Superior temporal gyrus (tissue), 1 donor: ENCODE results near the gene NHLRC4.

Source experiments
- DNase-seq: peaks from one replicate; pipeline ENCODE4 v3.0.0-alpha.2; 2016; ENCODE audit errors: extremely low spot score

The NHLRC4 gene

DNA sequence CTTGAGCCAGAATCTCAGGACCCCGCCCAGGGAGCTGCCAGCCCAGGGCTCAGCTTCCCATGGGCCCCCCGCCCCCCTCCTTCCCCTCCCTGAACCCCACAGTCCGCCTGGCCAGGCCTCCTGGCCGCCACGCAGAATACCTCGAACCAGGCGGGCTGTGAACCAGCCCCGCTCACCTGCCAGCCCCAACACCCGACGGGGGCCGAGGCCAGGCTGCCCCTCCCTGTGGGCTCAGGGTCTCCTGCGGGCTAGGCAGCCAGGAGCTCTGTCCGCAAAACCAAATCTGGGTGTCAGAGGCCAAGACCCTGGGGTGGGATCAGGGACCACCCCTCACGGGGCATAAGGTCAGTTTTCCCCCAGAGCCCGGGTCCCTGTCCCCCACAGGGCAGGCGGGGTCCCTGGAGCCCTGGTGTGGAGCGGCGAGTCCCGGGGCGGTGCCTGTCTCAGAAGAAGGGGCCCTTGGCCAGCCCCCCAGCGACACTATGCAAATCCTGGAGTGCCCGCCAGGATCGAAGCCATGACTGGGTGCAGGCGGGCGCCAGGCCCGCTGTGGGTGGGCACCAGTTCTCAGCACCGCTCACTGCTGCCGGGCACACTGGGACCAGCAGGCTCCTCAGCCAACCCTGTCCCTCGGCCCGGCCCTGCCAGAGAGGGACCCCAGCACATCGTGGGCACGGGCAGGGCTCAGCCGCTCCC lies 13.1 kb upstream of the NHLRC4 start:
- no peak for DNase-seq

DNA sequence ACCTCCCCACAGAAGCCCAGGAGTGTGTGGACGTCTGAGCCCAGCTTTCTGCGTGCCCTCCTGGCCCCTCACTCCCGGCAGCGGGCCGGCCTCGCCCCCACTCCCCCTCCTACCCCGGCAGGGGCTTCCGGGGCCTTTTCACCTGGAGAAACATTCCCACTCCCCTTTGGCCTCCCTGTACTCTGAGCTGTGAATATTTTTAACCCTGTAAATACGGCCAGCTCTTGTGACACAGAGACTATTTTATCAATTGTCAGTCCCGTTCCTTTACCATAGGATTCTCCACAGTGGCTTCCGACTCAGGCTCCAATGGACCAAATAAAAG lies 12.5 kb upstream of the NHLRC4 start:
- no peak for DNase-seq

DNA sequence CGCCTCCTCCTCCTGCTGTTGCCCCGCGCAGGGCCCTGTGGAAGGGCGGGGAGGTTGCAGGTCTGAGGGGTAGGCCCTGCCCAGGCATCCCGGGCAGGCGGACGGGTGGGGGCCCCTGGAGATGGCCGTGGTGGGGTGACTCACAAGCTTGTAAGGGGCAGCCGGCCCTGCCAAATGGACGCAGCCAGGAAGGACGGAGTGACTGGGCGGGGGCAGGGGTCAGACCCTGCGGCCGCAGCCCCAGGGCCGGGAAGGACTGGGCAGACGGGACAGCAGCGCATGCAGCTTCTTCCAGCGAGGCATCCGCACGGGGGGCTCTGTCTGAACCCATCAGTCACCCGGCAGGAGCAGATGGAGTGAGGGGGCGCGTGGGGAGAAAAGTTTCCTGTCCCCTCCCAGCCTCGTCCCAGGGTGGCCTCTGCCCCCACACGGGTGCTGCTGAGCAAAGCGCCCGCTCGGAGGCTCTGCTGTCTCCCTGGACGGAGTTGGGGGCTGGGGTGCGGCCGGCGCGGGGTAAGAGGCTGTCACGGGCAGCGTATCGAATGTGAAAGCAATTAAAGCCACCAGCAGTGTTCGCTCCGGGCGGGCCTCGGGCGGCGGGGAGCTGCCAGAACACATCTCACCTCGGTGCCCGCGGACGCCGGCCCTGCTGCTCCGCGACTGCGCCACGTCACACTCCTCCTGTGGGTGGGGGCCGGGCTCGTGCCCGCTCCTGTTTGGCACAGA lies 12.0 kb upstream of the NHLRC4 start:
- DNase-seq: no peak

DNA sequence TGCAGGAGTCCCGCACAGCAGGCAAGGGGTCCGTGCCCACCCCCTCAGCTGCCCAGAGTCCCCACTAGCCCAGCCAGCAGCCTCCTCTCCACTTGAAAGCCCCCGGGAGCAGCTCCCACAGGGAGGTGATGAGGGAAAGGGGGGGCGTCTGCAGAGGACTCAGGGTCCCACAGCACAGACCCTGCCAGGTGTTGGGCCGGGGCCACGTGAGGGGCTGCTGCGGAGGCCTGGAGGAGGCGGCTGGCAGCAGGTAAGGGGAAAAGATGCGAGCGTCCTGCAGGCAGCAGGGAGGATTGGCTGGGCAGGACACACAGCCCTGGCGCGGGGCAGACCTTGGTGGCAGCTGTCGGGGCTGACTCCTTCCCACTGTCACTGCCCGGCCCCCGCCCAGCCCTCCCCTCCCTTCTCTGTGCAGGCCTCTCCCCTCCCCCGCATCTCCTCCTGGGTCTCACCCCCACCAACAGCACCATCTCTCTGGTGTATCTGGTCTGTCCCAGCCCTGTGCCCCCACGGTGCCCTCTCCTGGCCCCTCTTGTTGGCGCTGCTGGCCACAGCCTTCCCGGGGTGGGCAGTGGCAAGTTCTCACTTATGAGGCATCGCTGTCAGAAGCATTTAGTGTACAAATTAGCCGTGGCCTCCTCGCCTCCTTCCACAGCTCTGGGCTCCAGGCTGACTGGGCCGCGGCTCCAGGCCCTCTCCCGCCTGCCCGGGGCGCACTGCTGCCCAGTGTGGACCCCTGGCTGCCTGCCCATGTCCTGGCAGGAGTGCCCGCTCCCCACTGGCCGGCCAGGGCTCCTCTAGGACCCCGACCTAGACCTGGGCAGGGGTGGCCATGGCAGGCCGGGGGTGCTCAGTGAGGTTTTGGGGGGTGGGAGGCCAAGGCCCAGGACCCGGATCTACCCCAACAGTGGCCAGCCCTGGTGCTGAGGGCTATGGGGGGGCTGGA lies 11.0 kb upstream of the NHLRC4 start:
- no peak for DNase-seq

DNA sequence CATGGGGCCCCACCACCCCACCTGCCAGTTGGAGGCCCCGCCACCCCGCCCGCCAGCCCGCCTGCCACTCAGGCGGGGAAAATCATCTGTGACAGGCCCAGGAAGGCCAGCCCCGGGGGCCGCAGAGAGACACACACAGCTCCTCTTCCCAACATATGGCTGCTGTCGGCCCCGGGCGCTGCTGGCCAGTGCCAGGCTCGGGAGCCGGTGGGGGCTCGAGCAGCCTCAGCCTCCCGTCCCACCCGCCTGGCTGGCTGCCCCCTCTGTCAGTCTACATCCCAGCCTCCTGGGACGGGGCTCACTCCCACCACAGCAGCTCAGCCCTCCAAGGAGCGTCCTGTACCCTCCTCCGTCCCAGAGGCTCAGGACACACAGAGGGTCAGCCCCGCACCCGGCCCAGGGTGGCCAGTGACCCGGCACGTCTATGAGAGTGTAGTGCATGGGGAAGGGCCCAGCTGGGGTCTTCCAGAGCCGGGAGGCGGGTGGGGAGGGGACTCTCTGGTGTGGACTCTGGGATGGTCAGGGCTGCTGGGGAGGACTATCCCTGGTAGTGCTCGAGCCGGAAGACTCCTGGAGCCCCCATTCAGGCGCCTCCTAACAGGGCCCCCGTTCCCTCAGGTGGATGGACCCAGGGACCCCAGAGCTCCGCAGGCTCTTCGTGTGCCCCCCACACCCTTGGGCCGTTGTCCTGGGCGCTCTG lies 10.2 kb upstream of the NHLRC4 start:
- no peak for DNase-seq

DNA sequence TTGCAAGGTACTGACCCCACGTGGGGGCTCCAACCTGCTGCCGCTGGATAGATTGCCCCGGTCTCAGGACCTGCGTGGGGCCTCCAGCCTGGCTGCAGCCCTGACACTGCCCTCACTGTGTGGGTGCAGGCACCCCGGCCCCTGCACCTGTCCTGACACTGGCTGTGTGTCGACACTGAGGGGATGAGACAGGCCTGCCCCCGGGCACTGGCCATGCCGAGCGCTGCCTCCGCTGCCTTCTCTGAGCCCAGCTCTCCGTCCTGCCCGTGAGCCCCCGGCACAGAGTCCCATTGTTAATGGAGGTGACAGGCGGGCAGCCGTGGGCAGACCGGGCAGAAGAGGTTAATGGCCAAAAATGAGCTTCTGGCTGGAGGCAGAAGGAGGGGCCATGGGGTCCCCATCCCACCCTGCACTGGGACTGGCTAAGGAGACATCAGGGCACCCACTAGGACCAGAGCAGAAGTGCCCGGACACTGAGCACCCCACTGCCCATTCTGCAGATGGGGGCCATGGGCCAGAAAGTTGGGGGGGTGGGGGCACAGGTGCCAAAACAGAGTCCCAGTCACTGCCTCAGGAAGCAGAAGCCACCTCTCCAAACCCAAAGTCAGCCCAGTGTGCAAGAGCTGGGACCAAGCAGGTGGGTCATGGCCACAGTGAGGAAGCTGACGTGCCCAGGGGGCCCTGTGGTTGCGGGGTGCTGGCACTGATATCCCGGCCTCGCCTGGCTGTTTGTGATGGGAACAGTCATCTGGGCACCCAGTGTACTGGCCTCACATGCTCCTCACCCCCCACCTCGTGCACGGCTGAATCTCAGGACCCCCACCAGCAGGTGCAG lies 9.1 kb upstream of the NHLRC4 start:
- DNase-seq: no peak

DNA sequence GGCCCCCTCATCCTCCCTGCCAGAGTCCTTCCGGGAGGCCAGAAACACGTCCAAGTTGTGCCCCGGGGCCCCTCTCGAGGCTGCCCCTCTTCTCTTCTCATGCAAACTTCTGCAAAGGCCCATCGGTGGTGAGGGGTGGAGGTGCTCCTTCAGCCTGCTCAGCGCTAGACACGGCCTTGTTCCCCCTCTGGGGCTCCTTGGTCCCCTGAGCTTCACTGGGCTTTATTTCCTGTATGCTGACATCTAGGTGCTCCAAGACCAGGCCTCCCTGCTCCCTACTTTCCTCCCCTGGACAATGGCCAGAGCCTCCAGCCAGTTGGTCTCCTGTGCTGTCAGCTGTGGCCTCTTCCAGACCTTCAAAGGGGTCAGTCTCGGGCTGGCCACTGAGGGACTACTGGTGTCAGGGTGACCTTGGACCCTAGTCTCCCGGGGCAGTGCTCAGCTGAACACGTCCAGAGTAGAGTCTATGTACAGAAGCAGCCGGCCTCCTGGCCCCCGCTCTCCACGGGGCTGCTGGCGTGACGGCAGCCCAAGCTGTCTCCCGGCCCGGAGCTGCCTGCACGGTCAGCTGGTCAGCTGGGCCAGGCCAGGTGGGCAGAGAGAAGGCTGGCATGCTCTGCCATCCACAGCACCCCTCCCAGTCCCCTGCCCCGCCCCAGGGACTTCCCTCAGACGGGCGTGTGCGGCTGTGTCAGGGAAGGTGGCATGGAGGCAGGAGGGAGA lies 8.3 kb upstream of the NHLRC4 start:
- no peak for DNase-seq

DNA sequence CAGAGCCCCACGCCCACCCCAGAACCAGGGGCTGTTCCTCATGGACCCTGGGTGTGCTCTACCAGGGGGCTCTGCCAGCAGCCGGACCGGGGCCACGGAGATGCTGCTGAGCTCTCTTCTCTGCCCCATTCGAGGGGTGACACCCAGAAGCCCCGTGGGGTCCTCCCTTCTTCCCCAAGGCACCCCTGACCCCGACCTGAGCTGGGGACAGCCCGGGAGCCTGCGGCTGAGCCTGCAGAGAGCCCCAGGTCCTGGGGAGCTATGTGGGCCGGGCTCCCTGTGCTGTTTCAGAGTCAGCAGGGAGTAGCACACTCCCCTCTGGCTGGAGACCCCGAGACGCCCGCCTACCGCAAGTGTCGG lies 7.8 kb upstream of the NHLRC4 start:
- DNase-seq: no peak

DNA sequence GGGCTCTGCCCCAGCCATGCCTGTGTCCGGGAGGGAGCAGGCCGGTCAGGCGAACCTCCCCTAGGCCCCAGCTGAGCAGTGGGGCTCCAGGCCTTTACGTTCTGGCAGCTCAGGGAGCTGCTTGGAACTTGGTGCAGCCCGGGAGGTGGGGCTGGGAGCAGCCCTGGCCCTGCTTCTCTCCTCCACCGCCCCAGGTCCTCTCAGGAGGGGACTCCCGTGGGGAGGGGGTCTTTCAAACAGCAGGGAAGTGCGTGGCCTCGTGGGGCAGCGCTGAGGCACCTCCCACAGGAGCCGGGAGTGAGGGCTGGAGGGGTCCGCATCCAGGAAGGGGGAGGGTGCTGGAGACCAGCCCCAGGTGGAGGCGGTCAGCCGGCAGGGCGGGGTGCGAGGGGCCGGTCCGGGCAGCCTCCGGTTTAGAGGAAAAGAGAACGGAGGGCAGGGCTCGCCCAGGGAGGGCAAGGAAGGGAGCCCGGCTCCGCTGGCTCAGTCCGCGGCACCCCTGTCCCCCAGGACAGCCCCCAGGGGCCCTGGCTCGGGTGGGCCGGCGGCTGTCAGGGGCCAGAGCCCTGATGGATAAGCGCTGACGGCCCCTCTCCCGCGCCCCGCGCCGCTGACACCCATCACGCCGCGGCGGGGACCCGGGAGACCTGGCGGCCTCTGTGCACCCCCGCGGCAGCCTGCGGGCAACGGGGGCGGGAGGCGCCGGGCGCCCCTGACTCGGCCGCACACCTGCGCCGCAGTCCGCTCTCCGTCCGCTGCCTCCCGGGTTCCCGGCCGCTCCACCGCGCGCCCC lies 7.2 kb upstream of the NHLRC4 start:
- DNase-seq: no peak

DNA sequence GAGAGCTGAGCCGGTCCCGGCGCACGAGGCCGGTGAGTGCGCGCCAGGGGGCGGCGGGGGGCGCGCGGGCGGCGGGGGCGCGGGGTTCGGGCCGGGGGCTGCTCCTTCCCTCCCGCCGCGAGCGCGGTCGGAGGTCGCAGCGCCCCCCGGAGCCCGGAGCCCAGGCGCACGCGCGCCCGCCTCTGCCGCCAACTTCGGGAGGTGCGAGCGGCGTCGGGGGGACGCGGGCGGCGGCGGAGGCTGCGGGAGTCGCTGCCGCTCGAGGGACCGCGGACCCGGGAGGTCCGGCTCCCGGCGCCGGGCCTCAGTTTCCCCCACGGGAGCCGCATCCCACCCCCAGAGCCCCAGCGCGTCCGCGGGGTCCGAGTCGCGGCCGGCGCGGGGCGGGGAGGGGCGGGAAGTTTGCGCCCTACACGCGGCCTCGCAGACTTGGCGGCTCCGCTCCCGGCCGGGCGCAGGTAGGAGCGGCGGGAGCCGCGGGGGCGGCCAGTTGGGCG lies 6.6 kb upstream of the NHLRC4 start, which contains the start of gene PRR35:
Gene PRR35, plus strand, starts transcription at position 191 of the 497 bp plus-strand sequence. CDS start 2,901 bp downstream, outside the sequence.
- no peak for DNase-seq

DNA sequence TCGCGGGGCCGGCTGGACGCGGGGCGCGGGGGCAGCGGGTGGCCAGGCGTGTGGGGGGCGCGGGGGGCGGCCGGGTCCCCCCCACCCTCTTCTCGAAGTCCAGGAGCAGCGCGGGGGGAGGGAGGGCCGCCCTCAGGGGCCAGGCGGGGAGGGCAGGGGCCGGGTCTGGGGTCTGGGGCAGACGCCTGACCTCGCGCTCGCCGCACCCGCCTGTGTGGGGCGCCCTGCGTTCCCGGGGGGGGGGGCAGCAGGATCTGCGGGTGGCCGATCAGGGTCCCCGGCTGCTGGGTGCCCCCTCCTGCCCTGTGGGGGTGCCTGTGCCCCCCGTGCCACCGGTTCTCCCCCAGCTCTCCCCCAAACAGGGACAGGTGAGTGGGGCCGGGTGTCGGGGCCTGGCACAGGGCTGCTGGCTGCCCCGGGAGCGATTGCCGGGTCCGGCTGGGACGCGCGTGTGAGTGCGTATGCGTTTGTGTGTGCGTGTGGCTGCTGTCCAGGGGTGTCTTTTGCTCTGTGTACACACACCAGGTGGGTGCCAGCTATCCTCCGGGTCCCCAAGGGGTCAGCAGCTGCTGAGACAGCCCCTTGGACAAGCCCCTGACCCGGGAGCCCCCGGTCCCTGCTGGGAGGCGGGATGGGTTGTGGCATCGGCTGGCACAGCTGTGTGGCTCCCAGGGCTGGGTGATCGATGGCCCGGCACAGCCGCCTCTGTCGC lies 5.9 kb upstream of the NHLRC4 start:
- no peak for DNase-seq

DNA sequence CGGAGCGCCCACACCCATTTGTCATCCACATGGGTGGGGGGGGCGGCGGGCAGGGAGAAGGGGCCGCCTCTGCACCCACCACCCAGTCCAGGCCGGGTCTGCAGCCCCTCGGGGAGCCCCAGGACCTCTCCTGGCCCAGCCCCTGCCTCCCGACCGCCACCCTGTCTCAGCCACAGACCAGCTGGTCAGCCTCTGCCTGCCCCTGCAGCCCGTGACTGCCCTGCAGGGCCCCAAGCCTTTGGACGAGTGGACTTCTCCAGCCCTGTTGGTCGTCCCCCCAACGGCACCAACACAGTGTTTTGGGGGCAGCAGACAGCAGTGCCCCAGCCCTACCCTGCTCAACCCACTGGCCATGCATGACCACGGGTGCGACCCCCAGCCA lies 5.4 kb upstream of the NHLRC4 start:
- DNase-seq: no peak

DNA sequence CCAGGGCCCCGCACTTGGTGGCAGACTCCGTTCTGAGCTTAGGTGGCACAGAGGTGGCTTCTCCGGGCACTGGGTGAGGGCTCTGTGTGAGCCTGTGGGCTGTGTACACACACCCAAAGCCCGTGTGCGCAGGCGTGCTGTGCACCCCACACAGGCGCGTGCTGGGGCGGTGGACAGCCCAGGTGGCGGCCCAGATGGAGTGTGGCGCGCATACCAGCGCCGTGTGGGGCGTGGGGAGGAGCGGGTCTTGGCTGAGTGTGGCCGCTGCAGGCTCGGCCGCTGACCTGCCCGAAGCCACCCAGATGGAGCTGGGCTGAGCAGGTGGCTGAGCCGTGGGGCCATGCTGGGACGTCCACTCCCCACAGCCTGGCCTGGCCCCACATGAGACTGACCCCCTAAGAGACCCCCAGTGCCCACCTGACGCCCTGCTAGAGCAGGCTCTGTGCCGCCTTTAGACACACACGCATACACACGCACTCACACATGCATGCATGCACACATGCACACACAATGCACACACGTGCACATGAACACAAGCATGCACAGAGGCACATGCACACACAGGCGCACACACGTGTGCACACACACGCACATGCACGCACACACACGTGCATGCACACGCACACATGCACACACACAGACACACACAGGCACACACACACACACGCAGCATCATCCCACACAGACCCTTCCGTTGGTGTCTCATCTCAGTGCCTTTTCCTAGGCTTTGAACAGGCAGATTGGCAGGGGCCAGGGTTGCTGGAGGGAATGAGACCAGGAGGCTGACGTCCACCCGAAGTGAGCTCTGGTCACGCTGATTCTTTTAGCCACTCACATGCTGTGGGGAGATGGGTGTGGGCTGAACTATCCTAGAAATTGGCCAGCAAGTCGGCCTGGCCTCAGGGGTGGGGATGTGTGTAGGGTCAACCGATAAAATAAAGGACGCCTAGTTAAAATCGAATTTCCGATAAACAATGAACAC lies 4.6 kb upstream of the NHLRC4 start:
- no peak for DNase-seq

DNA sequence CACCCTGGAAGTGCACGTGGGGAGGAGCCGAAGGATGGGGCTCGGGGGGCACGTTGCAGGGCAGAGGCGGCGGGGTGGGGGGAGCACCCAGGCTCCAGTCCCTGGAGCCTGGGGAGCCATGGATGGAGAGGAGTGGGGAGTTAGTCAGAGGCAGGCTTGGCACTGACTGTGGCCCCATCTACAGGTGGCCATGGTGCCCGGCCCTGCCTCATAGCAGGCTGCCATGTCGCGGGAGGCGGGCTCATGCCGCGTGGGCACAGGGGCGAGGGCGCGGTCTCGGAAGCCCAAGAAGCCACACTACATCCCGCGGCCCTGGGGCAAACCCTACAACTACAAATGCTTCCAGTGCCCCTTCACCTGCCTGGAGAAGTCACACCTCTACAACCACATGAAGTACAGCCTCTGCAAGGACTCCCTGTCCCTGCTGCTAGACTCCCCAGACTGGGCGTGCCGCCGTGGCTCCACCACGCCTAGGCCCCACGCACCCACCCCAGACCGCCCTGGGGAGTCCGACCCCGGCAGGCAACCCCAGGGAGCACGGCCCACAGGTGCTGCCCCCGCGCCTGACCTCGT lies 3.6 kb upstream of the NHLRC4 start:
- no peak for DNase-seq

DNA sequence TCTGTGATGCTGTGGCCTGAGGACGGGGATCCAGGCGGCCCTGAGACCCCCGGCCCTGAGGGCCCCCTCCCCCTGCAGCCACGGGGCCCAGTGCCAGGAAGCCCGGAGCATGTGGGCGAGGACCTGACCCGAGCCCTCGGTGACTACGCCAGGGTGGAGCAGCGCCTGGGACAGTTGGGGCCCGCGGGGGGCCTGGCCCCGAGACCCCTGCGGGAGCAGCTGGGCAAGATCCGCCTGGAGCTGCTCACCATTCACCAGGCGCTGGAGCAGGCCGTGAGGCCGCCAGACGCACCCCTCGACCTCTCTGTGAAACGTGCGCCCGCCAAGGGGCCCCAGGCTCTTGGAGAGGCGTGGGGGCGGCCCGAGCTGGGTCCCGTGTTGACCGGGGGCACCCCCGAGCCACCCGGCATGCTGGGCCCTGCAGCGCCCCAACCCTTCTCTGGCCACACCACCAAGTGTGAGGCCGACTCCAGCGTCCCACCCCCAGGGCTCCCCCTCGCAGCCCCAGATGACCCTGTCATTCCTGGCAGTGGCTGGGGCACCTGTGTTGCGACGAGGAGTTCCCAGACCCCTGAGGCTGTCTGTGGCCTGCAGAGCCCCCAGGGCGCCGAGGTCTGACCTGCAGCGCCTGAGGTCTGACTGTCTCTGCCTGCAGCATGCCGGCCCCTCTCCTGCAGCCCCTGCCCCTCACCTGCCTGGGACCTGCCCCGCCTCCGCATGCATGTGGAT lies 2.0 kb upstream of the NHLRC4 start:
- DNase-seq: no peak
